ENCODE results near the gene KITLG. TPM values are rescaled to one million over a fixed set of nuclear protein-coding genes. Genes with fewer than 3 reads are reported as not detected.

Gene KITLG
- total and polyA plus RNA-seq, 2 of the 8 experiments (the other 6 are each of a cell fraction or from before 2014, with no cell fraction given), result 1.3 to 7.8 TPM

DNA sequence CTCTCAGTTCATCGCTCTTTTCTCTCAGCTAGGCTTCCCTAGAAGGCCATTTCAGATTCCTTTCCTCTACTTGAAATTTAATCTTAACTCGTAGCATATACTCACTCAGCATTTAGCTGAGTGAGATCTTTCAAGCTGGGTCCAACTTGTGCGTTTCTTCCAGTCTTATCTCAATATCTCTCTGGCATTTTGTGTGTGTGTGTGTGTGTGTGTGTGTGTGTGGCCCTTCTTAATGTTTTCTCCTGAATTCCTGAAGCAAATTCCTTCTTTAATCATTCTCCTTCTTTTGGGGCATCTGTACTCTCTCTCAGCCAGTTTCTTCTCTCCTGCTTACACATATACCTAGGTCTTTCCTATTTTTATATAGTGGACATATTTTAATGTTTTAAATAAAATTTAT, 129.1 kb downstream of the KITLG start (continued):
- no peak for TF ChIP-seq CTCF (IDR thresholded peaks at IDR 0.05; ENCODE audit: control extremely low read depth in 1 of 3, insufficient read depth in 1 of 3, low read depth in 1 of 3, low read length in 3 of 3)
- TF ChIP-seq EZH2 (IDR thresholded peaks at IDR 0.05; ENCODE audit: low read depth, low read length, severe bottlenecking), result no peak
- no peak for TF ChIP-seq CHD2 (IDR thresholded peaks at IDR 0.05; ENCODE audit: low read length)
- no peak for TF ChIP-seq ATF2 (IDR thresholded peaks at IDR 0.05; ENCODE audit: low read length)
